Thoracic aorta (tissue), 2 donors: Measurements from ENCODE around the gene TBRG4. TPM values are rescaled to one million over a fixed set of nuclear protein-coding genes. Genes with fewer than 3 reads are reported as not detected.

Experiments used
- ATAC-seq: fragments of 150-250 bp; one replicate; pipeline ENCODE4 v1.8.0; 2017; ENCODE audit warnings: low read depth; ENCODE audit not compliant: insufficient number of reproducible peaks, low FRiP score
- DNase-seq: peaks from one replicate; pipeline ENCODE4 v3.0.0-alpha.2; 2020; ENCODE audit warnings: low spot score
- H3K27ac ChIP-seq, 2 donors: fragments of 200-600 bp; sonication (generic); 1 replicate in 1 of 2; 2 replicates in 1 of 2; pipeline ENCODE4 v1.5.1; 2016; ENCODE audit warnings: mild to moderate bottlenecking in 2 of 2, moderate library complexity in 2 of 2
- H3K27me3 ChIP-seq: fragments of 200-600 bp; sonication (generic); replicated peaks from 2 replicates; pipeline ENCODE4 v1.6.0; 2016; ENCODE audit warnings: mild to moderate bottlenecking; ENCODE audit not compliant: insufficient read depth
- H3K36me3 ChIP-seq: fragments of 200-600 bp; sonication (generic); one replicate; pipeline ENCODE4 v1.5.1; 2016
- H3K4me1 ChIP-seq, 2 donors: fragments of 200-600 bp; sonication (generic); 1 replicate in 1 of 2; 2 replicates in 1 of 2; pipeline versions ENCODE4 v1.5.1 to v1.6.0; 2016; ENCODE audit warnings: low read depth in 2 of 2, mild to moderate bottlenecking in 1 of 2; ENCODE audit not compliant: control insufficient read depth in 1 of 2
- H3K4me3 ChIP-seq: fragments of 200-600 bp; sonication (generic); 2 replicates; pipeline ENCODE4 v1.5.1; 2016; ENCODE audit warnings: mild to moderate bottlenecking
- H3K9me3 ChIP-seq: fragments of 200-600 bp; sonication (generic); 2 replicates; pipeline ENCODE4 v1.5.1; 2016
- CTCF ChIP-seq: fragments of 200-600 bp; sonication (generic); IDR thresholded peaks from one replicate; pipeline ENCODE4 v1.5.1; 2019; ENCODE audit warnings: antibody characterized with exemption
- total RNA-seq, 2 donors: library from RNA; depleted of rRNA; stranded (reverse); fragments of >200 nt; gene quantifications; one replicate each; pipeline versions ENCODE4 v1.1.0 to v1.2.3, GENCODE V29; 2016

The TBRG4 gene
- total RNA-seq, 2 donors from 2014 or later = 47.8 to 67.1 TPM

- Histone ChIP-seq H3K27ac (no peak overlapping the region), H3K36me3 (peaks cover 36% of the 10 kb centered on the region), H3K4me3 (no peak overlapping the region), H3K9me3 (no peaks in the 10 kb centered on the region), H3K4me1 (no peaks in the 10 kb centered on the region), H3K27me3 (no peaks in the 10 kb centered on the region)
- no peak for TF ChIP-seq CTCF
- ATAC-seq = no peak
- DNase-seq = no peak
Measured at GRCh38 chr7:45075871-45076796, 35.4 kb downstream of the TBRG4 start.

- no peaks in the 10 kb centered on the region for H3K4me1 ChIP-seq
- H3K4me3 ChIP-seq = no peak overlapping the region
- no peak for DNase-seq
- ATAC-seq = no peak
- peaks cover 36% of the 10 kb centered on the region for H3K36me3 ChIP-seq
- no peak overlapping the region for H3K27ac ChIP-seq
- H3K9me3 ChIP-seq = no peaks in the 10 kb centered on the region
- H3K27me3 ChIP-seq = no peaks in the 10 kb centered on the region
- no peak for TF ChIP-seq CTCF
Measured at GRCh38 chr7:45075355-45075644, 36.2 kb downstream of the TBRG4 start.

GRCh38 chr7:45074528-45075354 is 36.8 kb downstream of the TBRG4 start:
- ATAC-seq (no peak), DNase-seq (no peak)
- TF ChIP-seq CTCF = no peak

GRCh38 chr7:45073786-45074527 is 37.5 kb downstream of the TBRG4 start:
- TF ChIP-seq CTCF = no peak
- H3K27me3 ChIP-seq = no peaks in the 10 kb centered on the region
- H3K27ac ChIP-seq = no peak overlapping the region
- no peaks in the 10 kb centered on the region for H3K4me1 ChIP-seq
- H3K36me3 ChIP-seq = peaks cover 46% of the 10 kb centered on the region
- no peak for ATAC-seq
- no peak for DNase-seq
- H3K9me3 ChIP-seq = no peaks in the 10 kb centered on the region
- H3K4me3 ChIP-seq = no peak overlapping the region

More at GRCh38 chr7:45074528-45075354, 36.8 kb downstream of the TBRG4 start:
- Histone ChIP-seq H3K4me3 (no peak overlapping the region), H3K27ac (no peak overlapping the region), H3K27me3 (no peaks in the 10 kb centered on the region), H3K4me1 (no peaks in the 10 kb centered on the region), H3K36me3 (peaks cover 38% of the 10 kb centered on the region), H3K9me3 (no peaks in the 10 kb centered on the region)
